ENCODE measurements around the gene SPACA1.

SPACA1 gene

GRCh38 chr6:88107241-88107640 is 59.6 kb downstream of the SPACA1 start:
- DNase-seq: no peak

- DNase-seq: no peak
Measured at GRCh38 chr6:88111991-88112390, 64.3 kb downstream of the SPACA1 start.

GRCh38 chr6:88114838-88115237 is 67.2 kb downstream of the SPACA1 start:
- no peak for DNase-seq

- DNase-seq: no peak
Measured at GRCh38 chr6:88115307-88115706, 67.7 kb downstream of the SPACA1 start.

- DNase-seq: no peak
Measured at GRCh38 chr6:88116276-88116675, 68.6 kb downstream of the SPACA1 start.
